Common myeloid progenitor, CD34-positive (primary cell): ENCODE results near the gene TMEM35B.
"Not testable (repeated sequence)": the region's sequence is repeated elsewhere in the genome, so short reads cannot be mapped to it uniquely, and the experiment has no call there.

Experiments
- CTCF ChIA-PET: fragments of 350-600 bp; sonication (Branson Sonifier 250); formaldehyde crosslinking; loops from one replicate; lab custom pipeline; 2021; ENCODE audit warnings: antibody characterized with exemption; lab: Charles Lee
- POLR2A ChIA-PET: fragments of 350-600 bp; sonication (Branson Sonifier 250); formaldehyde crosslinking; loops from one replicate; lab custom pipeline; 2021; ENCODE audit warnings: antibody characterized with exemption; lab: Charles Lee
- DNase-seq, 3 donors: peaks; one replicate each; pipeline versions ENCODE4 v3.0.0 to v3.0.0-alpha.2; 2013
- H3K27ac ChIP-seq, 2 experiments: 1 replicate in 1 of 2; 2 replicates in 1 of 2; pipeline ENCODE4 v1.7.0; 2013; ENCODE audit warnings: inconsistent platforms in 2 of 2, low read length in 2 of 2, mild to moderate bottlenecking in 2 of 2, low read depth in 1 of 2, moderate library complexity in 1 of 2; ENCODE audit not compliant: severe bottlenecking in 2 of 2, insufficient read depth in 1 of 2, poor library complexity in 1 of 2
- H3K27me3 ChIP-seq, 5 experiments: replicated peaks in 2 of 5; 1 replicate in 3 of 5; 2 replicates in 2 of 5; pipeline versions ENCODE4 v1.6.1 to v1.7.0; 2013; ENCODE audit warnings: low read length in 4 of 5, mild to moderate bottlenecking in 2 of 5, moderate library complexity in 2 of 5, inconsistent platforms in 1 of 5; ENCODE audit not compliant: insufficient read depth in 5 of 5, control insufficient read depth in 4 of 5
- H3K36me3 ChIP-seq, 4 experiments: 1 replicate in 2 of 4; 2 replicates in 2 of 4; pipeline versions ENCODE4 v1.6.1 to v1.7.0; 2013; ENCODE audit warnings: low read length in 3 of 4, control low read depth in 1 of 4, mild to moderate bottlenecking in 1 of 4; ENCODE audit not compliant: control insufficient read depth in 4 of 4, insufficient read depth in 4 of 4
- H3K4me1 ChIP-seq, 4 experiments: 1 replicate in 3 of 4; 2 replicates in 1 of 4; pipeline versions ENCODE4 v1.6.1 to v1.7.1; 2013; ENCODE audit warnings: low read length in 3 of 4, mild to moderate bottlenecking in 3 of 4, control low read depth in 1 of 4, inconsistent platforms in 1 of 4, moderate library complexity in 1 of 4; ENCODE audit not compliant: control insufficient read depth in 4 of 4, insufficient read depth in 4 of 4; ENCODE audit errors: control extremely low read depth in 1 of 4
- H3K4me3 ChIP-seq, 7 experiments: 1 replicate in 4 of 7; 2 replicates in 3 of 7; pipeline versions ENCODE4 v1.5.1 to v1.7.0; 2013; ENCODE audit warnings: mild to moderate bottlenecking in 7 of 7, low read length in 6 of 7, moderate library complexity in 6 of 7, inconsistent platforms in 2 of 7, low read depth in 2 of 7, control low read depth in 1 of 7; ENCODE audit not compliant: insufficient read depth in 4 of 7, control insufficient read depth in 1 of 7; ENCODE audit errors: extremely low read depth in 1 of 7
- H3K9me3 ChIP-seq, 5 experiments: 1 replicate in 4 of 5; 2 replicates in 1 of 5; pipeline versions ENCODE4 v1.6.1 to v1.7.1; 2013; ENCODE audit warnings: low read length in 4 of 5, mild to moderate bottlenecking in 2 of 5, inconsistent platforms in 1 of 5, low read depth in 1 of 5, moderate library complexity in 1 of 5; ENCODE audit not compliant: control insufficient read depth in 4 of 5, insufficient read depth in 2 of 5; ENCODE audit errors: control extremely low read depth in 1 of 5
- WGBS: methylation state at CpG from one replicate; pipeline ENCODE4 v1.1.5; 2013; ENCODE audit not compliant: insufficient coverage; 5-methylcytosine and 5-hydroxymethylcytosine counted together

Gene TMEM35B

DNA sequence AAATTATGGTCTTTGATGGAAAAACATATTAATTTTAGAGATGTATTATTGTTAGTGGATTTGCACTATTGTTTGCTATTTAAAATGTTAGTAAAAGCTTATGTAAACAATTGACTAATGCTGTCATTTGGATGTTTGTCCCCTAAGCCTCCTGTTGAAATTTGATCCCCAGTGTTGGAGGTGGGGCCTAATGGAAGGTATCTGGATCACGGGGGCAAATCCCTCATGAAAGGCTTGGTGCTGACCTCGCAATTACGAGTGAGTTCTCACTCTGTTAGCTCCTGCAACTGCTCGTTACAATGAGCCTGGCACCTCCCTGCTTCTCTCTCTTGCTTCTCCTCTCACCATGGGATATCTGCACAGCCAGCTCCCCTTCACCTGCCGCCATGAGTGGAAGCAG lies 14.3 kb downstream of the TMEM35B start:
- H3K9me3 ChIP-seq: peaks cover 0 to 6% (median 0%) of the 10 kb centered on the region in 5 experiments
- 88% methylated on average over 5 of the region's 5 CpGs for WGBS
- H3K4me1 ChIP-seq: no peaks in the 10 kb centered on the region
- POLR2A ChIA-PET: interaction anchor here (1.1 kb wide), 1 partner anchor 14 kb away, joined by 3 read pairs; no protein-coding TSS in a partner anchor
- H3K27me3 ChIP-seq: peaks cover 0 to 2% (median 0%) of the 10 kb centered on the region in 5 experiments
- CTCF ChIA-PET: no interaction called here
- no peaks in the 10 kb centered on the region for H3K36me3 ChIP-seq
- H3K27ac ChIP-seq: no peak overlapping the region
- H3K4me3 ChIP-seq: no peak overlapping the region
- no peak for DNase-seq

GRCh38 chr1:34970220-34970735 lies 14.9 kb downstream of the TMEM35B start:
- Histone ChIP-seq H3K36me3 (no peaks in the 10 kb centered on the region), H3K4me1 (no peaks in the 10 kb centered on the region), H3K4me3 (no peak overlapping the region), H3K9me3 (peaks cover 0 to 6% (median 0%) of the 10 kb centered on the region in 5 experiments), H3K27me3 (peaks cover 0 to 2% (median 0%) of the 10 kb centered on the region in 5 experiments), H3K27ac (no peak overlapping the region)
- ChIA-PET CTCF (no interaction called here), POLR2A (interaction anchor here (1.1 kb wide), 1 partner anchor 14 kb away, joined by 3 read pairs; no protein-coding TSS in a partner anchor)
- no peak for DNase-seq
- no CpG with 5 or more reads among the region's 5 CpGs for WGBS

DNA sequence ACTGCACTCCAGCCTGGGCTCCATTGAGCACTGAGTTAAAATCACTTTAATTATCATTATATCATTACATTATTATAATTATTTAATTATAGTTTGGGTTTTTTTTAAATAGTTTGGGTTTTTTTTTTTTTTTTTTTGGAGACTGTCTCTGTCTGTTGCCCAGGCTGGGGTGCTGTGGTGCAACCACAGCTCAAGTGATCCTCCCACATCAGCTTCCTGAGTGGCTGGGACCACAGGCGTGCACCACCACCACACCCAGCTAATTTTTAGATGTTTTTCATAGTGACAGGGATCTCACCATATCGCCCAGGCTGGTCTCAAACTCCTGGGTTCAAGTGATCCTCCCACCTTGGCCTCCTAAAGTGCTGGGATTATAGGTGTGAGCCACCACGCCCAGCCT lies 16.9 kb downstream of the TMEM35B start:
- H3K27ac ChIP-seq, H3K27me3 ChIP-seq, POLR2A ChIA-PET, DNase-seq, H3K4me3 ChIP-seq, H3K4me1 ChIP-seq, CTCF ChIA-PET, H3K36me3 ChIP-seq, H3K9me3 ChIP-seq: not testable (repeated sequence)
- WGBS: no CpG with 5 or more reads among the region's 3 CpGs

DNA sequence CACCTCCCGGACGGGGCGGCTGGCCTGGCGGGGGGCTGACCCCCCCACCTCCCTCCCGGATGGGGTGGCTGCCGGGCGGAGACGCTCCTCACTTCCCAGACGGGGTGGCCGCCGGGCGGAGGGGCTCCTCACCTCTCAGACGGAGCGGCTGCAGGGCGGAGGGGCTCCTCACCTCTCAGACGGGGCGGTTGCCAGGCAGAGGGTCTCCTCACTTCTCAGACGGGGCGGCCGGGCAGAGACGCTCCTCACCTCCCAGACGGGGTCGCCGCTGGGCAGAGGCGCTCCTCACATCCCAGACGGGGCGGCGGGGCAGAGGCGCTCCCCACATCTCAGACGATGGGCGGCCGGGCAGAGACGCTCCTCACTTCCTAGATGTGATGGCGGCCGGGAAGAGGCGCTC lies 17.5 kb downstream of the TMEM35B start:
- DNase-seq, H3K4me1 ChIP-seq, H3K36me3 ChIP-seq, H3K9me3 ChIP-seq, H3K27ac ChIP-seq, CTCF ChIA-PET, H3K4me3 ChIP-seq, POLR2A ChIA-PET, H3K27me3 ChIP-seq: not testable (repeated sequence)
- WGBS: no CpG with 5 or more reads among the region's 36 CpGs

DNA sequence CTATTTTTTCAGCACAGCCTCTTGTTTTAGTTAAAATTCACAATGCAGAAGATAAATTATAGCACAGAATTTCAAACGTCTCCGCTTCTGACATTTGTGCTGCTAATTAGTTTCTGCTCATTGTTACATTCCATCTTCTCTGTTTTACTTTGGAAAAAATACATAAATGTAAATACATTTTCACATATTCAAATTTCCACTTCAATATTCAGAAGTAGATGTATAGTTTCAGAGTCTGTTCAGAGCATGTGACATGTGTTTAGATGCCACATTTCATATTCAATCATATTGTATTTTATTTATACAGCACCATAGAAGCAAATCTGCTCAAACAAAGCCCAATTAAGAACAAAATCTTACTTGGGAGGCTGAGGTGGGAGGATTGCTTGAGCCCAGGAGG lies 19.6 kb downstream of the TMEM35B start:
- Histone ChIP-seq H3K9me3 (peaks cover 0 to 6% (median 0%) of the 10 kb centered on the region in 5 experiments), H3K4me3 (no peak overlapping the region), H3K36me3 (no peaks in the 10 kb centered on the region), H3K27ac (no peak overlapping the region), H3K27me3 (peaks cover 0 to 10% (median 0%) of the 10 kb centered on the region in 5 experiments), H3K4me1 (no peaks in the 10 kb centered on the region)
- 90% methylated on average over 2 of the region's 2 CpGs for WGBS
- DNase-seq: no peak
- ChIA-PET CTCF (no interaction called here), POLR2A (no interaction called here)

GRCh38 chr1:34950428-34950827 lies 34.7 kb downstream of the TMEM35B start:
- WGBS: no CpG with 5 or more reads among the region's 1 CpG
- no peak for DNase-seq
- no peaks in the 10 kb centered on the region for H3K4me1 ChIP-seq
- CTCF ChIA-PET: no interaction called here
- peaks cover 0 to 1% (median 0%) of the 10 kb centered on the region in 5 experiments for H3K27me3 ChIP-seq
- H3K27ac ChIP-seq: no peak overlapping the region
- peaks cover 0 to 3% (median 0%) of the 10 kb centered on the region in 5 experiments for H3K9me3 ChIP-seq
- no peak overlapping the region for H3K4me3 ChIP-seq
- no peaks in the 10 kb centered on the region for H3K36me3 ChIP-seq
- POLR2A ChIA-PET: no interaction called here

DNA sequence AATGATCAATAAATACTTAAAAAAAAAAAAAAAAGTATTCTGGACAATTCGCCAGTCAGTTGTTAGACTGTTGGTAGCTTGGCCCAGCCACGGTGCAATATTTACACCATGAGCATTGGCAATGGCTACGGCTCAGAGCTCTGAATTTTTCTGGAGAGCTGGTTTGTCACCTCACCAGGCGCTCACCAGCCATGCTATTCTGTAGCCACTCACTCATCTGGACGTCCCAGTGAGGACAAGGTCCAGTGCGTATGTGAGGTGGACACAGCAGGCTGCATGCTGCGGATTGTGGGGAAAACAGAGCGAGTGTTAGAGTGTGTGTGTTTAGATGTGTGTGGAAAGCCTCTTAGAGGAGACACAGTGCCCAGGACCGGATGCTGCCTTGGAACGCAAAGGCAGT lies 36.4 kb downstream of the TMEM35B start:
- POLR2A ChIA-PET: interaction anchor here (0.6 kb wide), 1 partner anchor 671 kb away, joined by 3 read pairs; no protein-coding TSS in a partner anchor
- H3K27ac ChIP-seq, H3K4me1 ChIP-seq, H3K36me3 ChIP-seq, DNase-seq, CTCF ChIA-PET, H3K27me3 ChIP-seq, H3K9me3 ChIP-seq, H3K4me3 ChIP-seq: not testable (repeated sequence)
- WGBS: 99% methylated on average over 8 of the region's 10 CpGs
